IMR-90 (cell line): ENCODE measurements around the gene CFAP97. TPM values are rescaled to one million over a fixed set of nuclear protein-coding genes. Genes with fewer than 3 reads are reported as not detected.
A peak's percentile ranks its signal among the peaks of the same experiment; 100 is the strongest.

Source experiments
- ATAC-seq: fragments of 200-7000 bp; cut with Tn5 transposase; 2 replicates; pipeline ENCODE4 v1.9.1; 2020; ENCODE audit warnings: low read depth, mild to moderate bottlenecking, moderate library complexity
- Bru-seq: library from RNA; stranded (reverse); fragments of 400-500 nt; gene quantifications from one replicate; lab custom pipeline; 2021; lab: Mats Ljungman, UMichigan
- BruChase-seq, 2 experiments: library from RNA; stranded (reverse); fragments of 400-500 nt; gene quantifications; one replicate each; lab custom pipeline; 2021; lab: Mats Ljungman, UMichigan
- BruUV-seq: library from RNA; stranded (reverse); fragments of 400-500 nt; replicated peaks from 2 replicates; lab custom pipeline; 2021; lab: Mats Ljungman, UMichigan
- CTCF ChIA-PET: fragments of 300-600 bp; formaldehyde crosslinking; extraction: SDS; loops from one replicate; lab custom pipeline; 2021; ENCODE audit warnings: antibody characterized with exemption; lab: Yijun Ruan, JAX
- POLR2A ChIA-PET: fragments of 300-600 bp; sonication (Branson Sonifier 250); formaldehyde crosslinking; loops from one replicate; lab custom pipeline; 2022; ENCODE audit warnings: antibody characterized with exemption; ENCODE audit not compliant: unreplicated experiment; lab: Charles Lee
- DNase-seq: peaks from one replicate; pipeline ENCODE4 v3.0.0; 2013
- H2AFZ ChIP-seq: replicated peaks from 2 replicates; pipeline ENCODE3; 2013; ENCODE audit warnings: low read length, mild to moderate bottlenecking; ENCODE audit not compliant: poor library complexity
- H2AK5ac ChIP-seq: 2 replicates; pipeline ENCODE4 v1.6.1; 2013; ENCODE audit warnings: low read depth, low read length, inconsistent platforms
- H2AK9ac ChIP-seq: replicated peaks from 2 replicates; pipeline ENCODE3; 2013; ENCODE audit warnings: mild to moderate bottlenecking, low read depth, low read length, moderate library complexity; ENCODE audit not compliant: poor library complexity
- H2BK120ac ChIP-seq: 2 replicates; pipeline ENCODE4 v1.6.1; 2013; ENCODE audit warnings: low read depth, low read length, inconsistent platforms
- H2BK15ac ChIP-seq: 3 replicates; pipeline ENCODE4 v1.6.1; 2013; ENCODE audit warnings: low read depth, low read length, inconsistent platforms
- H2BK20ac ChIP-seq: 2 replicates; pipeline ENCODE4 v1.6.1; 2013; ENCODE audit warnings: low read depth, mild to moderate bottlenecking, inconsistent platforms, low read length, moderate library complexity
- H2BK5ac ChIP-seq: 2 replicates; pipeline ENCODE4 v1.6.1; 2013; ENCODE audit warnings: mild to moderate bottlenecking, low read depth, low read length, inconsistent platforms; ENCODE audit not compliant: poor library complexity, severe bottlenecking
- H3K14ac ChIP-seq: replicated peaks from 2 replicates; pipeline ENCODE4 v1.6.1; 2013; ENCODE audit warnings: low read depth, low read length, inconsistent platforms
- H3K18ac ChIP-seq: 2 replicates; pipeline ENCODE4 v1.6.1; 2013; ENCODE audit warnings: low read depth, low read length, control low read depth
- H3K23ac ChIP-seq: 2 replicates; pipeline ENCODE4 v1.6.1; 2013; ENCODE audit warnings: low read depth, low read length, inconsistent platforms
- H3K27ac ChIP-seq: 2 replicates; pipeline ENCODE4 v1.5.1; 2013; ENCODE audit warnings: mild to moderate bottlenecking, control low read depth, low read length; ENCODE audit not compliant: insufficient read depth
- H3K27me3 ChIP-seq: 2 replicates; pipeline ENCODE4 v1.6.1; 2013; ENCODE audit warnings: low read length; ENCODE audit not compliant: control insufficient read depth, insufficient read depth
- H3K36me3 ChIP-seq: 2 replicates; pipeline ENCODE4 v1.6.1; 2013; ENCODE audit warnings: low read length, mixed read lengths; ENCODE audit not compliant: control insufficient read depth, insufficient read depth
- H3K4ac ChIP-seq: 2 replicates; pipeline ENCODE4 v1.6.1; 2013; ENCODE audit warnings: low read depth, low read length, inconsistent platforms
- H3K4me1 ChIP-seq: 2 replicates; pipeline ENCODE4 v1.6.1; 2013; ENCODE audit warnings: low read length, mixed read lengths; ENCODE audit not compliant: control insufficient read depth, insufficient read depth
- H3K4me2 ChIP-seq: 2 replicates; pipeline ENCODE4 v1.6.1; 2013; ENCODE audit warnings: low read depth, mild to moderate bottlenecking, control low read depth, low read length, moderate library complexity
- H3K4me3 ChIP-seq: 2 replicates; pipeline ENCODE4 v1.5.1; 2013; ENCODE audit warnings: low read depth, mild to moderate bottlenecking, control low read depth, low read length, moderate library complexity; ENCODE audit not compliant: insufficient read depth
- H3K56ac ChIP-seq: 2 replicates; pipeline ENCODE4 v1.6.1; 2013; ENCODE audit warnings: low read length, inconsistent platforms; ENCODE audit not compliant: insufficient read depth; ENCODE audit errors: extremely low read depth
- H3K79me1 ChIP-seq, 2 experiments: 2 replicates each; pipeline ENCODE4 v1.6.1; 2013; ENCODE audit warnings: low read length in 2 of 2, inconsistent platforms in 1 of 2, low read depth in 1 of 2
- H3K9ac ChIP-seq: 2 replicates; pipeline ENCODE4 v1.6.1; 2013; ENCODE audit warnings: low read depth, low read length, control low read depth
- H3K9me1 ChIP-seq: 2 replicates; pipeline ENCODE4 v1.6.1; 2013; ENCODE audit warnings: low read length, inconsistent platforms; ENCODE audit not compliant: insufficient read depth
- H3K9me3 ChIP-seq: 2 replicates; pipeline ENCODE4 v1.6.1; 2013; ENCODE audit warnings: low read length; ENCODE audit not compliant: control insufficient read depth, insufficient read depth
- H4K20me1 ChIP-seq: 2 replicates; pipeline ENCODE4 v1.6.1; 2013; ENCODE audit warnings: low read length, inconsistent platforms; ENCODE audit not compliant: insufficient read depth
- H4K5ac ChIP-seq: 2 replicates; pipeline ENCODE4 v1.6.1; 2013; ENCODE audit warnings: mild to moderate bottlenecking, low read depth, low read length, control low read depth
- H4K8ac ChIP-seq, 2 experiments: 2 replicates each; pipeline ENCODE4 v1.6.1; 2013; ENCODE audit warnings: low read depth in 2 of 2, low read length in 2 of 2, control low read depth in 1 of 2, inconsistent platforms in 1 of 2
- H4K91ac ChIP-seq: 2 replicates; pipeline ENCODE4 v1.6.1; 2013; ENCODE audit warnings: low read depth, low read length, inconsistent platforms; ENCODE audit not compliant: insufficient read depth
- BHLHE40 ChIP-seq: fragments of 150-350 bp; IDR thresholded peaks from 2 replicates; pipeline ENCODE4 v1.6.1; 2016; ENCODE audit warnings: mild to moderate bottlenecking, low read depth, low read length
- CEBPB ChIP-seq: IDR thresholded peaks from 2 replicates; pipeline ENCODE4 v1.6.1; 2012; ENCODE audit warnings: low read depth, low read length, improper control_type of control experiment
- CHD1 ChIP-seq: IDR thresholded peaks from 2 replicates; pipeline ENCODE4 v1.6.1; 2012; ENCODE audit warnings: low read depth, low read length, improper control_type of control experiment
- MAFK ChIP-seq: IDR thresholded peaks from 2 replicates; pipeline ENCODE4 v1.6.1; 2012; ENCODE audit warnings: low read depth, low read length, improper control_type of control experiment
- MAZ ChIP-seq: IDR thresholded peaks from 2 replicates; pipeline ENCODE4 v1.6.1; 2012; ENCODE audit warnings: low read depth, mild to moderate bottlenecking, low read length, improper control_type of control experiment, moderate library complexity, borderline replicate concordance
- NFE2L2 ChIP-seq: fragments of 150-350 bp; IDR thresholded peaks from 2 replicates; pipeline ENCODE4 v1.6.1; 2016; ENCODE audit warnings: low read depth, mild to moderate bottlenecking, low read length
- POLR2A ChIP-seq: IDR thresholded peaks from 2 replicates; pipeline ENCODE4 v1.6.1; 2012; ENCODE audit warnings: mild to moderate bottlenecking, low read depth, low read length
- RAD21 ChIP-seq: IDR thresholded peaks from 2 replicates; pipeline ENCODE4 v1.6.1; 2012; ENCODE audit warnings: low read length, improper control_type of control experiment
- RCOR1 ChIP-seq: IDR thresholded peaks from 2 replicates; pipeline ENCODE4 v1.6.1; 2012; ENCODE audit warnings: mild to moderate bottlenecking, low read length, improper control_type of control experiment; ENCODE audit not compliant: insufficient replicate concordance
- RFX5 ChIP-seq: IDR thresholded peaks from 2 replicates; pipeline ENCODE4 v1.8.0; 2012; ENCODE audit warnings: low read depth, mild to moderate bottlenecking, low read length, moderate library complexity
- SMC3 ChIP-seq: fragments of 150-350 bp; IDR thresholded peaks from 2 replicates; pipeline ENCODE4 v1.6.1; 2016; ENCODE audit warnings: low read depth, mild to moderate bottlenecking, antibody characterized with exemption, low read length, moderate library complexity
- WGBS, 2 experiments: methylation state at CpG; one replicate each; pipeline versions ENCODE4 v1.1.5 to v1.1.7; 2013; ENCODE audit warnings: missing lambda C conversion rate in 2 of 2; ENCODE audit not compliant: insufficient read length in 1 of 2; ENCODE audit errors: extremely low coverage in 2 of 2; 5-methylcytosine and 5-hydroxymethylcytosine counted together
- dilution Hi-C: fragments of 300-500 bp; cut with HindIII; formaldehyde crosslinking; loops from one replicate; pipeline ENCODE4 v1.14.3; 2018; ENCODE audit warnings: low sequenced_read_pairs; ENCODE audit not compliant: unreplicated experiment
- in situ Hi-C: fragments of 300-500 bp; cut with MboI; formaldehyde crosslinking; loops from 3 replicates; pipeline ENCODE4 v1.14.3; 2019; ENCODE audit warnings: low sequenced_read_pairs, inconsistent platforms, mixed read lengths
- intact Hi-C: fragments of 100-400 bp; cut with micrococcal nuclease; formaldehyde crosslinking; loops from 2 replicates; pipeline ENCODE4 v1.10.0; 2022
- long read RNA-seq: library from polyadenylated mRNA; unstranded; transcript quantifications from one replicate; pipeline ENCODE4 v2.0.0, GENCODE V29; 2021; ENCODE audit not compliant: unreplicated experiment
- polyA plus RNA-seq, 3 experiments: library from polyadenylated mRNA; depleted of rRNA; stranded (reverse); fragments of >200 nt; gene quantifications; 2 replicates each; pipeline ENCODE4 v1.2.3, GENCODE V29; 2012; ENCODE audit warnings: low replicate concordance in 1 of 3
- total RNA-seq: library from RNA; depleted of rRNA; stranded (reverse); fragments of >200 nt; gene quantifications from 2 replicates; pipeline ENCODE4 v1.2.3, GENCODE V29; 2012; rRNA removed
- TF ChIP-seq, protein P1 (sequence below): conservative IDR thresholded peaks from 2 replicates; pipeline ENCODE4 v1.5.1; 2012; ENCODE audit warnings: mild to moderate bottlenecking, low read depth, low read length, improper control_type of control experiment
- TF ChIP-seq, protein P2 (sequence below): fragments of 150-350 bp; IDR thresholded peaks from 2 replicates; pipeline ENCODE4 v1.6.1; 2016; ENCODE audit warnings: low read depth, mild to moderate bottlenecking, low read length, moderate library complexity, borderline replicate concordance

CFAP97 gene
- total RNA-seq (16.0 and 33.9 TPM in 2 replicates), polyA plus RNA-seq (2012; rRNA removed) (12.7 and 14.5 TPM in 2 replicates), Bru-seq, nascent RNA (percentile 68 among the genes with signal in this experiment), BruChase-seq, experiment 1, labeled RNA remaining after a 6-hour chase (percentile 75 among the genes with signal in this experiment), BruChase-seq, experiment 2, labeled RNA remaining after a 2-hour chase (percentile 73 among the genes with signal in this experiment)
- 1.5 and 2.1 TPM in 2 replicates for polyA plus RNA-seq (2012; cell fraction: cytosol; rRNA removed)
- 0.60 and 8.5 TPM in 2 replicates for polyA plus RNA-seq (2012; cell fraction: nucleus; rRNA removed; ENCODE audit: low replicate concordance)
- long read RNA-seq, full-length matches to known transcripts, result 16 of 49 reads
- long read RNA-seq, partial matches to known transcripts, result 15 of 49 reads
- long read RNA-seq, other reads (novel, unspliced or antisense), result 18 of 49 reads

DNA sequence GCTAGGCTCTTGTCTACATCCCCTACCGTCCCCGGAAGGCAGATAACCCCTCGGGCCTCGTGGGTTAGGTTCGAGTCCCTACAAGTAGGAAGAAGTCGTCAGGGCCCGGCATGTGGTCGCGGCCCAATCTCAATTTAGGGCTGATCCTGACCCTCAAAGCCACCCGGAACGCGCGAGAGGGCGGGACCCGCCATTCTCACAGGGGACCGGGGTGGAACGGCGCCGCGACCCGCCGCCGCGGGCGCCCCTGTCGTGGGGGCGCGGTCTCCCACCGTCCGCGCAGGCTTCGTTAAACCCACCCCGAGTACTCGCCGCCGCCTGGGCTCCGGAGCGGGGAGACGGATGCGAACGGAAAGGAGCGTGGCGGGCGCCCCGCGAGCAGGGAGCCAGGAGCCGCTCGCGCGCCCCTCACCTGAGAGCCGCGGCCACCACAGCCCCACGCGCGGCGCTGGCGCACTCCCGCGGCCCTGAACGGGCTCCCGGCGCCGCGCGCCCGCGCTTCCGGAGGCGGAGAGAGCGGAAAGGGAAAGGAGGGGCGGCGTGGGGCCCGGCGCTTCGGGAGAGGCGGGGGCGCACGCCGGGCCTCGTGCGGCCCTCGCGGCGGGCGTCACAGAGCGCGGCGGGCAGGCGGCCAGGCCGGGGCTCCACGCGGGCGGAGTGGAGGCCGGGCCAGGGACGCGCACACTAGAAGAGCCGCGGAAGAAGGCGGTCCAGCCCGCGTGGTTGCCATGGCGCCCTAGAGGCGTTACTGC is at the start of gene CFAP97:
CFAP97 (minus strand) TSS at position 515 of the 752 bp plus-strand sequence. CDS start 12,804 bp downstream, outside the sequence.
- Histone ChIP-seq H2AK5ac (peak within 1 kb of the TSS; percentile 38; the same call in 1 of the 2 replicates), H3K9me3 (no peaks in the 10 kb centered on the region), H3K4me2 (peak within 1 kb of the TSS; percentile 89), H4K91ac (peak within 1 kb of the TSS; percentile 73), H3K14ac (peak within 1 kb of the TSS; percentile 84), H2BK15ac (no peak within 1 kb of the TSS; the same call in 2 of the 3 replicates), H3K27me3 (no peaks in the 10 kb centered on the region), H3K9ac (peak within 1 kb of the TSS; percentile 70), H3K56ac (peak within 1 kb of the TSS; percentile 61; the same call in 1 of the 2 replicates), H3K4ac (peak within 1 kb of the TSS; percentile 78), H3K18ac (no peak within 1 kb of the TSS; the same call in 1 of the 2 replicates), H2BK5ac (peak within 1 kb of the TSS; percentile 31), H4K20me1 (no peaks in the 10 kb centered on the region), H3K36me3 (no peaks in the 10 kb centered on the region; the same call in 1 of the 2 replicates), H2BK120ac (peak within 1 kb of the TSS; percentile 11; the same call in 1 of the 2 replicates), H4K5ac (no peak within 1 kb of the TSS), H4K8ac (peak within 1 kb of the TSS; percentile 77 to 97), H3K27ac (peak within 1 kb of the TSS; percentile 22), H3K4me3 (peak within 1 kb of the TSS; percentile 62), H2BK20ac (no peak within 1 kb of the TSS), H2AK9ac (peak within 1 kb of the TSS; percentile 65), H3K4me1 (peaks cover 5% of the 10 kb centered on the region), H2AFZ (peak within 1 kb of the TSS; percentile 97), H3K9me1 (no peaks in the 10 kb centered on the region), H3K23ac (peak within 1 kb of the TSS; percentile 74), H3K79me1 (peaks cover 13 to 34% of the 10 kb centered on the region in 2 experiments)
- ATAC-seq, result peak; percentile 95
- intact Hi-C loops (loop anchor here (2.0 kb wide), 1 partner anchor 267 kb away; the partner anchor contains the start of gene CCDC110), dilution Hi-C loops (no loop called here), in situ Hi-C loops (loop anchor here (5.0 kb wide), 1 partner anchor 189 kb away; no protein-coding TSS in a partner anchor)
- 4% methylated on average over 30 of the region's 103 CpGs; no CpG with 5 or more reads in 1 of the 2 experiments for WGBS, 2 experiments
- no TSS peak for BruUV-seq
- CTCF ChIA-PET, result no interaction called here
- POLR2A ChIA-PET, result no interaction called here
- peak; percentile 87 for DNase-seq
- no peak for TF ChIP-seq MAFK
- peak; percentile 80 for TF ChIP-seq POLR2A
- TF ChIP-seq BHLHE40, result peak; percentile 88
- TF ChIP-seq SMC3, result no peak
- no peak for TF ChIP-seq CHD1
- no peak for TF ChIP-seq CEBPB
- no peak for TF ChIP-seq RCOR1
- TF ChIP-seq NFE2L2, result no peak; the same call in 1 of the 2 replicates
- peak; percentile 84; the same call in 1 of the 2 replicates for TF ChIP-seq MAZ
- TF ChIP-seq, protein P1, sequence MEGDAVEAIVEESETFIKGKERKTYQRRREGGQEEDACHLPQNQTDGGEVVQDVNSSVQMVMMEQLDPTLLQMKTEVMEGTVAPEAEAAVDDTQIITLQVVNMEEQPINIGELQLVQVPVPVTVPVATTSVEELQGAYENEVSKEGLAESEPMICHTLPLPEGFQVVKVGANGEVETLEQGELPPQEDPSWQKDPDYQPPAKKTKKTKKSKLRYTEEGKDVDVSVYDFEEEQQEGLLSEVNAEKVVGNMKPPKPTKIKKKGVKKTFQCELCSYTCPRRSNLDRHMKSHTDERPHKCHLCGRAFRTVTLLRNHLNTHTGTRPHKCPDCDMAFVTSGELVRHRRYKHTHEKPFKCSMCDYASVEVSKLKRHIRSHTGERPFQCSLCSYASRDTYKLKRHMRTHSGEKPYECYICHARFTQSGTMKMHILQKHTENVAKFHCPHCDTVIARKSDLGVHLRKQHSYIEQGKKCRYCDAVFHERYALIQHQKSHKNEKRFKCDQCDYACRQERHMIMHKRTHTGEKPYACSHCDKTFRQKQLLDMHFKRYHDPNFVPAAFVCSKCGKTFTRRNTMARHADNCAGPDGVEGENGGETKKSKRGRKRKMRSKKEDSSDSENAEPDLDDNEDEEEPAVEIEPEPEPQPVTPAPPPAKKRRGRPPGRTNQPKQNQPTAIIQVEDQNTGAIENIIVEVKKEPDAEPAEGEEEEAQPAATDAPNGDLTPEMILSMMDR, result no peak
- no peak for TF ChIP-seq RFX5
- TF ChIP-seq, protein P2, sequence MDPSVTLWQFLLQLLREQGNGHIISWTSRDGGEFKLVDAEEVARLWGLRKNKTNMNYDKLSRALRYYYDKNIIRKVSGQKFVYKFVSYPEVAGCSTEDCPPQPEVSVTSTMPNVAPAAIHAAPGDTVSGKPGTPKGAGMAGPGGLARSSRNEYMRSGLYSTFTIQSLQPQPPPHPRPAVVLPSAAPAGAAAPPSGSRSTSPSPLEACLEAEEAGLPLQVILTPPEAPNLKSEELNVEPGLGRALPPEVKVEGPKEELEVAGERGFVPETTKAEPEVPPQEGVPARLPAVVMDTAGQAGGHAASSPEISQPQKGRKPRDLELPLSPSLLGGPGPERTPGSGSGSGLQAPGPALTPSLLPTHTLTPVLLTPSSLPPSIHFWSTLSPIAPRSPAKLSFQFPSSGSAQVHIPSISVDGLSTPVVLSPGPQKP, result no peak
- no peak for TF ChIP-seq RAD21
